ENCODE results near the gene HTR7. TPM values are rescaled to one million over a fixed set of nuclear protein-coding genes. Genes with fewer than 3 reads are reported as not detected.
"Not testable (repeated sequence)": the region's sequence is repeated elsewhere in the genome, so short reads cannot be mapped to it uniquely, and the experiment has no call there.

Gene HTR7
- total and polyA plus RNA-seq, 8 donors, result 0.04 to 0.37 (median 0.08) TPM; not detected in 2

DNA sequence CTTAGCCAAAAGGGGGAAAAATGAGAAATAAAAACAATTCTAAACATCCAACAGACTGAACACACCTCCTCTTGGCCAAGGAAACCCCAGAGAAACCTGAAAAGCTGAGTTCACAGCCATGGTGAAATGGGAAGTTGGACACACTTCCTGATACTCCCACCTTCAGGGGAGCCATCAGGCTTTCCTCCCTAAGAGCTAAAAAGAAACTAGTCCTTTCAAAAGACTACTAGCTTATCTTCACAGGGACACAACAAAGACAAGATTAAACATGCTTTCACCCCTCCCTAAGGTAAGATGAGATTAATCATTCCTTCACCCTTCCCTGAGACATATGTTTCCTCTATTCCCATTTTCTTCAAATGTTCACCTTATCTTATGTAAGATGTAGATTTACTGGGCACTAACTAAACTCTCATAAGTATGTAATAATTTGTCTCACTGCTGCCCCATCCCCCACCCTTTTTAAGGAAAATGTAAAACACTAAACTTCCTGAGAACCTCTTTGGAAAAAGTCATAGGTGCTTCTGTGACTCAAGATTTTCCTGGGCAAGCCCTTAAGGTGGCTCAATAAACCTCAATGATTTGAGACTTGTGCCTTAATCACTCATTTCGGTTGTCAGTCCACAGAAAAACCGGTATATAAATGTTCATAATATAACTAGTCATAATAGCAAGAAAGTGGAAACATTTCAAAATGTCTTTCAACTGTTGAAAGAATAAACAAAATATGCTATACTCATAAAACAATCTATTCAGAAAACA lies 40.5 kb downstream of the HTR7 start:
- FAIRE-seq (no peak), DNase-seq (no peak), ATAC-seq (no peak)
- Histone ChIP-seq H3K9me3 (no peaks in the 10 kb centered on the region), H3K27me3 (no peaks in the 10 kb centered on the region), H3K4me1 (no peaks in the 10 kb centered on the region), H3K4me3 (no peak overlapping the region), H3K27ac (no peak overlapping the region), H3K36me3 (no peaks in the 10 kb centered on the region)
- TF ChIP-seq, protein P1, sequence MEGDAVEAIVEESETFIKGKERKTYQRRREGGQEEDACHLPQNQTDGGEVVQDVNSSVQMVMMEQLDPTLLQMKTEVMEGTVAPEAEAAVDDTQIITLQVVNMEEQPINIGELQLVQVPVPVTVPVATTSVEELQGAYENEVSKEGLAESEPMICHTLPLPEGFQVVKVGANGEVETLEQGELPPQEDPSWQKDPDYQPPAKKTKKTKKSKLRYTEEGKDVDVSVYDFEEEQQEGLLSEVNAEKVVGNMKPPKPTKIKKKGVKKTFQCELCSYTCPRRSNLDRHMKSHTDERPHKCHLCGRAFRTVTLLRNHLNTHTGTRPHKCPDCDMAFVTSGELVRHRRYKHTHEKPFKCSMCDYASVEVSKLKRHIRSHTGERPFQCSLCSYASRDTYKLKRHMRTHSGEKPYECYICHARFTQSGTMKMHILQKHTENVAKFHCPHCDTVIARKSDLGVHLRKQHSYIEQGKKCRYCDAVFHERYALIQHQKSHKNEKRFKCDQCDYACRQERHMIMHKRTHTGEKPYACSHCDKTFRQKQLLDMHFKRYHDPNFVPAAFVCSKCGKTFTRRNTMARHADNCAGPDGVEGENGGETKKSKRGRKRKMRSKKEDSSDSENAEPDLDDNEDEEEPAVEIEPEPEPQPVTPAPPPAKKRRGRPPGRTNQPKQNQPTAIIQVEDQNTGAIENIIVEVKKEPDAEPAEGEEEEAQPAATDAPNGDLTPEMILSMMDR (IDR thresholded peaks at IDR 0.05), result no peak
- WGBS, 2 donors, result 51 to 54% methylated on average over 2 of the region's 2 CpGs
- intact Hi-C loops (cut with DNase I), result no loop called here

DNA sequence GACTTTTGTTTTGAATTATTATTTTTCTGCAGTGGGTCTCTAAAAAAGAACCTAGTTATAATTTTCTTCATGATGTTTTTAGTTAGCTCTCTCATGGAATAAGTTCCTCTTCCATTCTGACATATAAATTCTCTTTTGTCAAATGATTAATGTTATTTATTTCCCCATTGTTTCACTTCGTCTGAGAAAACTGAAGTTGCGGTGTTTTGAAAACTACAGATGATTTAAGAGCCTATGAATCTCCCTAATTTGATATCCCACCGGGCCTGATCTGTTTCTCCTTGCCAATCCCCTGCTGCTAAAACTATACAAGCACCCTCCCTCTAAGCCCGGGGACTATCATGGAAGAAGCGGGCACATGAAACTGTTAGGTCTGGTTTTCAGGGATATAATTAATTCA lies 41.4 kb downstream of the HTR7 start:
- Histone ChIP-seq H3K27me3 (no peaks in the 10 kb centered on the region), H3K4me1 (no peaks in the 10 kb centered on the region), H3K4me3 (no peak overlapping the region), H3K9me3 (no peaks in the 10 kb centered on the region), H3K27ac (no peak overlapping the region), H3K36me3 (no peaks in the 10 kb centered on the region)
- FAIRE-seq, result no peak
- no peak for ATAC-seq
- TF ChIP-seq, protein P1 (IDR thresholded peaks at IDR 0.05), result no peak
- intact Hi-C loops (cut with DNase I), result no loop called here
- DNase-seq, result no peak
- WGBS, 2 donors, result 69 to 72% methylated on average over 5 of the region's 5 CpGs

GRCh38 chr10:90813594-90814365 lies 44.1 kb downstream of the HTR7 start:
- H3K4me3 ChIP-seq, result no peak overlapping the region

DNA sequence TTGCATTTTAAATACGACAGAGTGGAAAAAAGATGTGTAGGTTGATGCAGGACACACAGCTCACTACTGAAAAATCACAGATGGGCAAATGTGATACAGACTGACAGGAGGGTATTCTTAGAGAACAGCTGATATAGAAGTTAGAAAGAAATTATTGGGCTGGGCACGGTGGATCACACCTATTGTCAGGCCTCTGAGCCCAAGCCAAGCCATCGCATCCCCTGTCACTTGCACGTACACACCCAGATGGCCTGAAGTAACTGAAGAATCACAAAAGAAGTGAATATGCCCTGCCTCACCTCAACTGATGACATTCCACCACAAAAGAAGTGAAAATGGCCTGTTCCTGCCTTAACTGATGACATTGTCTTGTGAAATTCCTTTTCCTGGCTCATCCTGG lies 50.7 kb downstream of the HTR7 start:
- FAIRE-seq; H3K4me3 ChIP-seq; intact Hi-C loops (cut with DNase I); H3K36me3 ChIP-seq; H3K4me1 ChIP-seq; H3K9me3 ChIP-seq; DNase-seq; H3K27ac ChIP-seq; ATAC-seq; H3K27me3 ChIP-seq: not testable (repeated sequence)
- WGBS, 2 donors, result 72 to 79% methylated on average over 4 of the region's 4 CpGs

More at GRCh38 chr10:90813594-90814365, 44.1 kb downstream of the HTR7 start:
- FAIRE-seq (no peak), DNase-seq (no peak), ATAC-seq (no peak)
- intact Hi-C loops (cut with DNase I), result no loop called here
- H3K27ac ChIP-seq, result no peak overlapping the region
- 85 to 95% methylated on average over 7 of the region's 7 CpGs for WGBS, 2 donors
- no peaks in the 10 kb centered on the region for H3K36me3 ChIP-seq
- TF ChIP-seq, protein P1 (IDR thresholded peaks at IDR 0.05), result no peak
- no peaks in the 10 kb centered on the region for H3K27me3 ChIP-seq
- H3K4me1 ChIP-seq, result no peaks in the 10 kb centered on the region
- no peaks in the 10 kb centered on the region for H3K9me3 ChIP-seq

- Histone ChIP-seq H3K27me3 (no peaks in the 10 kb centered on the region), H3K4me3 (no peak overlapping the region), H3K36me3 (no peaks in the 10 kb centered on the region), H3K4me1 (no peaks in the 10 kb centered on the region), H3K27ac (no peak overlapping the region), H3K9me3 (no peaks in the 10 kb centered on the region)
- TF ChIP-seq, protein P1 (IDR thresholded peaks at IDR 0.05), result no peak
- 42 to 52% methylated on average over 1 of the region's 1 CpG for WGBS, 2 donors
- no peak for ATAC-seq
- DNase-seq, result no peak
- intact Hi-C loops (cut with DNase I), result no loop called here
- FAIRE-seq, result no peak
These were observed 51.2 kb downstream of the HTR7 start for GRCh38 chr10:90806677-90807076.

All from pancreas (tissue), 10 donors.